GM23338 (cell line): ENCODE measurements around the gene CDC25B. TPM values are rescaled to one million over a fixed set of nuclear protein-coding genes. Genes with fewer than 3 reads are reported as not detected.

ENCODE experiments used
- ATAC-seq: fragments of 200-7000 bp; cut with Tn5 transposase; 3 replicates; pipeline ENCODE4 v1.9.1; 2020
- DNase-seq: peaks from one replicate; pipeline ENCODE4 v3.0.0-alpha.2; 2015; ENCODE audit warnings: low spot score
- H2AFZ ChIP-seq: fragments of 200-600 bp; sonication (generic); 2 replicates; pipeline ENCODE4 v1.8.0; 2016; ENCODE audit warnings: antibody characterized with exemption, mild to moderate bottlenecking, moderate library complexity
- H3F3A ChIP-seq: fragments of 200-600 bp; sonication (generic); replicated peaks from 2 replicates; pipeline ENCODE4 v1.8.0; 2017; ENCODE audit warnings: antibody characterized with exemption, mixed run types, low read depth
- H3K27ac ChIP-seq: fragments of 200-600 bp; sonication (generic); 2 replicates; pipeline ENCODE4 v1.6.1; 2016; ENCODE audit warnings: low read depth
- H3K27me3 ChIP-seq: fragments of 200-600 bp; sonication (generic); 2 replicates; pipeline ENCODE4 v1.8.0; 2016; ENCODE audit warnings: mild to moderate bottlenecking, mixed run types, moderate library complexity; ENCODE audit not compliant: insufficient read depth
- H3K36me3 ChIP-seq: fragments of 200-600 bp; sonication (generic); 2 replicates; pipeline ENCODE4 v1.8.0; 2016; ENCODE audit warnings: mild to moderate bottlenecking; ENCODE audit not compliant: insufficient read depth
- H3K4me1 ChIP-seq: fragments of 200-600 bp; sonication (generic); 2 replicates; pipeline ENCODE4 v1.8.0; 2016; ENCODE audit warnings: mild to moderate bottlenecking, moderate library complexity; ENCODE audit not compliant: insufficient read depth
- H3K4me2 ChIP-seq: fragments of 200-600 bp; sonication (generic); 2 replicates; pipeline ENCODE4 v1.7.1; 2017; ENCODE audit warnings: mixed run types
- H3K4me3 ChIP-seq: fragments of 200-600 bp; sonication (generic); 2 replicates; pipeline ENCODE4 v1.6.1; 2016; ENCODE audit warnings: mixed run types
- H3K79me2 ChIP-seq: fragments of 200-600 bp; sonication (generic); replicated peaks from 2 replicates; pipeline ENCODE4 v1.8.0; 2017; ENCODE audit warnings: mild to moderate bottlenecking; ENCODE audit not compliant: insufficient read depth
- H3K9me2 ChIP-seq: fragments of 200-600 bp; sonication (generic); 2 replicates; pipeline ENCODE4 v1.8.0; 2017; ENCODE audit not compliant: insufficient read depth
- H4K20me1 ChIP-seq: fragments of 200-600 bp; sonication (generic); replicated peaks from 2 replicates; pipeline ENCODE4 v1.8.0; 2017; ENCODE audit warnings: mild to moderate bottlenecking; ENCODE audit not compliant: insufficient read depth
- H3K27ac Mint-ChIP-seq: 2 replicates; pipeline ENCODE4 v1.8.0; 2020; ENCODE audit warnings: inconsistent platforms, mild to moderate bottlenecking, moderate library complexity, mixed read lengths
- H3K27me3 Mint-ChIP-seq: 3 replicates; pipeline ENCODE4 v1.8.0; 2022; ENCODE audit warnings: low read depth, mild to moderate bottlenecking, moderate library complexity, mixed read lengths, inconsistent platforms; ENCODE audit not compliant: insufficient read depth, poor library complexity
- H3K36me3 Mint-ChIP-seq: 3 replicates; pipeline ENCODE4 v1.8.0; 2021; ENCODE audit warnings: low read depth, mild to moderate bottlenecking, inconsistent platforms, moderate library complexity, mixed read lengths
- H3K4me1 Mint-ChIP-seq: 3 replicates; pipeline ENCODE4 v1.8.0; 2020; ENCODE audit warnings: mild to moderate bottlenecking, inconsistent platforms, mixed read lengths
- H3K4me3 Mint-ChIP-seq: 3 replicates; pipeline ENCODE4 v1.8.0; 2021; ENCODE audit warnings: moderate library complexity, mild to moderate bottlenecking, inconsistent platforms, mixed read lengths
- H3K9me3 Mint-ChIP-seq: 3 replicates; pipeline ENCODE4 v1.8.0; 2020; ENCODE audit warnings: moderate library complexity, mild to moderate bottlenecking, inconsistent platforms, mixed read lengths
- CREB1 ChIP-seq: fragments of 250-450 bp; sonication (Bioruptor Pico); IDR thresholded peaks from 2 replicates; pipeline ENCODE4 v1.5.0; 2020; ENCODE audit warnings: low read depth, mild to moderate bottlenecking, moderate library complexity
- ETS1 ChIP-seq: IDR thresholded peaks from 2 replicates; pipeline ENCODE4 v1.6.1; 2016; ENCODE audit warnings: antibody characterized with exemption
- EZH2 ChIP-seq: fragments of 200-600 bp; sonication (generic); IDR thresholded peaks from one replicate; pipeline ENCODE4 v1.8.0; 2017; ENCODE audit warnings: antibody characterized with exemption, mild to moderate bottlenecking, low read depth; ENCODE audit not compliant: unreplicated experiment
- JUNB ChIP-seq: IDR thresholded peaks from one replicate; pipeline ENCODE4 v1.6.1; 2016; ENCODE audit warnings: antibody characterized with exemption; ENCODE audit not compliant: unreplicated experiment
- NANOG ChIP-seq: IDR thresholded peaks from 2 replicates; pipeline ENCODE4 v1.6.1; 2016; ENCODE audit warnings: antibody characterized with exemption, borderline replicate concordance
- POLR2AphosphoS5 ChIP-seq: IDR thresholded peaks from 2 replicates; pipeline ENCODE4 v1.6.1; 2016; ENCODE audit warnings: antibody characterized with exemption, low read depth
- REST ChIP-seq: IDR thresholded peaks from one replicate; pipeline ENCODE4 v1.6.1; 2018; ENCODE audit warnings: antibody characterized with exemption; ENCODE audit not compliant: unreplicated experiment
- STAT1 ChIP-seq: IDR thresholded peaks from one replicate; pipeline ENCODE4 v1.6.1; 2016; ENCODE audit warnings: antibody characterized with exemption; ENCODE audit not compliant: unreplicated experiment
- ZNF114 ChIP-seq: fragments of 250-450 bp; sonication (Bioruptor Pico); IDR thresholded peaks from 2 replicates; pipeline ENCODE4 v1.5.0; 2020; ENCODE audit warnings: mild to moderate bottlenecking, moderate library complexity
- ZNF331 ChIP-seq: fragments of 250-450 bp; sonication (Bioruptor Pico); IDR thresholded peaks from 2 replicates; pipeline ENCODE4 v1.5.0; 2020; ENCODE audit warnings: low read depth, mild to moderate bottlenecking, moderate library complexity
- ZNF462 ChIP-seq: fragments of 250-450 bp; sonication (Bioruptor Pico); IDR thresholded peaks from 2 replicates; pipeline ENCODE4 v1.5.0; 2020; ENCODE audit warnings: mild to moderate bottlenecking, moderate library complexity
- polyA plus RNA-seq: library from polyadenylated mRNA; unstranded; fragments of >200 nt; fragmentation: Nextera tagmentation; extraction: Ambion mirVana; gene quantifications from 2 replicates; pipeline ENCODE4 v1.2.1, GENCODE V29; 2016
- total RNA-seq: library from RNA; depleted of rRNA; stranded (reverse); fragments of >200 nt; shearing (Covaris generic); gene quantifications from 2 replicates; pipeline ENCODE4 v1.2.3, GENCODE V29; 2014

The CDC25B gene
- total and polyA plus RNA-seq, 2 experiments from 2014 or later, result 10.5 to 33.0 TPM

- Histone ChIP-seq H4K20me1 (peaks cover 25% of the 10 kb centered on the region), H3K4me3 (no peak overlapping the region), H3K27ac (no peak overlapping the region), H2AFZ (no peak overlapping the region), H3K36me3 (no peaks in the 10 kb centered on the region), H3K9me2 (no peaks in the 10 kb centered on the region), H3F3A (peaks cover 7% of the 10 kb centered on the region; the same call in 1 of the 2 replicates), H3K4me1 (peaks cover 13% of the 10 kb centered on the region; the same call in 1 of the 2 replicates), H3K4me2 (no peak overlapping the region), H3K79me2 (no peaks in the 10 kb centered on the region; the same call in 1 of the 2 replicates), H3K27me3 (peaks cover 44% of the 10 kb centered on the region)
- TF ChIP-seq ETS1 (no peak), ZNF114 (CRISPR knock-in tag) (no peak), JUNB (no peak), CREB1 (CRISPR knock-in tag) (no peak), ZNF331 (CRISPR knock-in tag) (no peak)
- DNase-seq, result no peak
- Mint-ChIP-seq H3K9me3 (no peaks in the 10 kb centered on the region), H3K27ac (no peak overlapping the region), H3K27me3 (peaks cover 25% of the 10 kb centered on the region), H3K4me1 (peaks cover 30% of the 10 kb centered on the region), H3K4me3 (no peak overlapping the region), H3K36me3 (peaks cover 6% of the 10 kb centered on the region)
- ATAC-seq, result no peak
Observed at GRCh38 chr20:3782597-3782996, 13.5 kb upstream of the CDC25B start.

GRCh38 chr20:3783068-3783489 is 13.0 kb upstream of the CDC25B start:
- Mint-ChIP-seq H3K9me3 (no peaks in the 10 kb centered on the region), H3K4me1 (peaks cover 30% of the 10 kb centered on the region), H3K36me3 (peaks cover 6% of the 10 kb centered on the region), H3K4me3 (no peak overlapping the region; the same call in 2 of the 3 replicates), H3K27me3 (peaks cover 27% of the 10 kb centered on the region), H3K27ac (no peak overlapping the region)
- Histone ChIP-seq H3F3A (peaks cover 7% of the 10 kb centered on the region; the same call in 1 of the 2 replicates), H3K9me2 (no peaks in the 10 kb centered on the region), H3K27me3 (peaks cover 48% of the 10 kb centered on the region), H4K20me1 (peaks cover 25% of the 10 kb centered on the region), H3K4me1 (peaks cover 13% of the 10 kb centered on the region; the same call in 1 of the 2 replicates), H2AFZ (no peak overlapping the region), H3K27ac (no peak overlapping the region), H3K4me3 (no peak overlapping the region), H3K4me2 (no peak overlapping the region), H3K36me3 (no peaks in the 10 kb centered on the region), H3K79me2 (no peaks in the 10 kb centered on the region; the same call in 1 of the 2 replicates)
- DNase-seq (no peak), ATAC-seq (no peak)
- TF ChIP-seq REST (no peak), ZNF331 (CRISPR knock-in tag) (no peak), JUNB (no peak), STAT1 (no peak), POLR2AphosphoS5 (no peak), EZH2 (no peak), ZNF462 (CRISPR knock-in tag) (no peak), NANOG (no peak), CREB1 (CRISPR knock-in tag) (no peak)
